Neural cell (in vitro differentiated cells): ENCODE measurements around the gene PPP1R3D. TPM values are rescaled to one million over a fixed set of nuclear protein-coding genes. Genes with fewer than 3 reads are reported as not detected.

Experiments used
- H2AFZ ChIP-seq: fragments of 200-600, 300-800 bp; sonication (generic), shearing (Covaris generic); 2 replicates; pipeline ENCODE4 v1.6.0; 2014; ENCODE audit warnings: low read depth, mild to moderate bottlenecking, antibody characterized with exemption, low read length, moderate library complexity
- H3F3A ChIP-seq: fragments of 200-600 bp; shearing (Covaris generic); 2 replicates; pipeline ENCODE4 v1.6.1; 2016; ENCODE audit warnings: mild to moderate bottlenecking, moderate library complexity, mixed read lengths, antibody characterized with exemption, low read length; ENCODE audit not compliant: insufficient read depth, poor library complexity, severe bottlenecking
- H3K27ac ChIP-seq: fragments of 200-600, 300-800 bp; sonication (generic), shearing (Covaris generic); 2 replicates; pipeline ENCODE4 v1.5.1; 2014; ENCODE audit warnings: mild to moderate bottlenecking, low read length, moderate library complexity
- H3K27me3 ChIP-seq: fragments of 300-800, 200-600 bp; sonication (generic), shearing (Covaris generic); 2 replicates; pipeline ENCODE4 v1.6.0; 2014; ENCODE audit warnings: mild to moderate bottlenecking, low read depth, low read length, moderate library complexity; ENCODE audit not compliant: insufficient read depth
- H3K36me3 ChIP-seq: fragments of 300-800, 200-600 bp; sonication (generic), shearing (Covaris generic); 2 replicates; pipeline ENCODE4 v1.5.1; 2014; ENCODE audit warnings: mild to moderate bottlenecking, antibody characterized with exemption, low read length, moderate library complexity; ENCODE audit not compliant: insufficient read depth
- H3K4me2 ChIP-seq: fragments of 300-800, 200-600 bp; sonication (generic), shearing (Covaris generic); 2 replicates; pipeline ENCODE4 v1.6.0; 2014; ENCODE audit warnings: mild to moderate bottlenecking, low read length
- H3K4me3 ChIP-seq: fragments of 300-800, 200-600 bp; sonication (generic), shearing (Covaris generic); 2 replicates; pipeline ENCODE4 v1.5.1; 2014; ENCODE audit warnings: mild to moderate bottlenecking, low read length, moderate library complexity
- H3K79me2 ChIP-seq: fragments of 200-600 bp; shearing (Covaris generic); replicated peaks from 2 replicates; pipeline ENCODE4 v1.6.0; 2014; ENCODE audit warnings: mild to moderate bottlenecking, low read length, moderate library complexity; ENCODE audit not compliant: insufficient read depth
- H3K9ac ChIP-seq: fragments of 300-800, 200-600 bp; sonication (generic), shearing (Covaris generic); 2 replicates; pipeline ENCODE4 v1.6.1; 2016; ENCODE audit warnings: mild to moderate bottlenecking, low read length, mixed read lengths
- H3K9me2 ChIP-seq: fragments of 200-600 bp; shearing (Covaris generic); 2 replicates; pipeline ENCODE4 v1.6.1; 2016; ENCODE audit warnings: mild to moderate bottlenecking, low read length, mixed read lengths; ENCODE audit not compliant: insufficient read depth
- H3K9me3 ChIP-seq: fragments of 200-600, 300-800 bp; sonication (generic), shearing (Covaris generic); 2 replicates; pipeline ENCODE4 v1.6.1; 2016; ENCODE audit warnings: mild to moderate bottlenecking, mixed run types, low read length, moderate library complexity, mixed read lengths
- H4K20me1 ChIP-seq: fragments of 200-600 bp; shearing (Covaris generic); 2 replicates; pipeline ENCODE4 v1.6.1; 2016; ENCODE audit warnings: mild to moderate bottlenecking, mixed run types; ENCODE audit not compliant: insufficient read depth
- CTCF ChIP-seq: fragments of 450-650 bp; IDR thresholded peaks from 2 replicates; pipeline ENCODE4 v1.5.1; 2014; ENCODE audit warnings: antibody characterized with exemption, mild to moderate bottlenecking, moderate library complexity; ENCODE audit not compliant: poor library complexity, severe bottlenecking
- EP300 ChIP-seq: fragments of 450-650 bp; conservative IDR thresholded peaks from 2 replicates; pipeline ENCODE4 v1.6.1; 2014; ENCODE audit warnings: antibody characterized with exemption, mild to moderate bottlenecking, moderate library complexity; ENCODE audit not compliant: poor library complexity, severe bottlenecking
- EZH2 ChIP-seq: fragments of 200-600, 300-800 bp; shearing (Covaris generic), sonication (generic); IDR thresholded peaks from 2 replicates; pipeline ENCODE4 v1.6.1; 2014; ENCODE audit warnings: antibody characterized with exemption, low read length, borderline replicate concordance, mild to moderate bottlenecking; ENCODE audit not compliant: insufficient read depth, poor library complexity, severe bottlenecking
- MXI1 ChIP-seq: fragments of 450-650 bp; conservative IDR thresholded peaks from 2 replicates; pipeline ENCODE4 v1.6.1; 2014; ENCODE audit warnings: antibody characterized with exemption, mild to moderate bottlenecking; ENCODE audit not compliant: poor library complexity, severe bottlenecking
- POLR2AphosphoS5 ChIP-seq: IDR thresholded peaks from 2 replicates; pipeline ENCODE4 v1.6.1; 2012
- RAD21 ChIP-seq: fragments of 450-650 bp; conservative IDR thresholded peaks from 2 replicates; pipeline ENCODE4 v1.6.1; 2014; ENCODE audit warnings: antibody characterized with exemption, mild to moderate bottlenecking, moderate library complexity
- REST ChIP-seq: IDR thresholded peaks from 2 replicates; pipeline ENCODE4 v1.6.1; 2012; ENCODE audit warnings: borderline replicate concordance
- SMC3 ChIP-seq: fragments of 450-650 bp; conservative IDR thresholded peaks from 2 replicates; pipeline ENCODE4 v1.6.1; 2014; ENCODE audit warnings: antibody characterized with exemption, mild to moderate bottlenecking, moderate library complexity; ENCODE audit not compliant: poor library complexity
- TAF1 ChIP-seq: IDR thresholded peaks from 2 replicates; pipeline ENCODE4 v1.6.1; 2012; ENCODE audit warnings: low read depth
- polyA plus RNA-seq: library from polyadenylated mRNA; depleted of rRNA; stranded (reverse); fragments of >200 nt; gene quantifications from 2 replicates; pipeline ENCODE4 v1.2.3, GENCODE V29; 2014

Gene PPP1R3D
- polyA plus RNA-seq, 1 donor from 2014 or later, result 1.6 TPM

GRCh38 chr20:59947376-59947775 is 7.3 kb upstream of the PPP1R3D start:
- Histone ChIP-seq H3K9me3 (no peaks in the 10 kb centered on the region), H3K9ac (no peak overlapping the region), H4K20me1 (no peaks in the 10 kb centered on the region), H3K36me3 (no peaks in the 10 kb centered on the region), H3K4me2 (no peak overlapping the region), H2AFZ (no peak overlapping the region), H3K27ac (no peak overlapping the region), H3K27me3 (no peaks in the 10 kb centered on the region), H3K79me2 (no peaks in the 10 kb centered on the region), H3K9me2 (no peaks in the 10 kb centered on the region), H3K4me3 (no peak overlapping the region), H3F3A (no peaks in the 10 kb centered on the region)
- no peak for TF ChIP-seq RAD21
- no peak for TF ChIP-seq REST
- TF ChIP-seq TAF1, result no peak
- no peak for TF ChIP-seq EZH2
- no peak for TF ChIP-seq POLR2AphosphoS5
- TF ChIP-seq SMC3, result no peak
- TF ChIP-seq CTCF, result no peak
- TF ChIP-seq EP300, result no peak
- TF ChIP-seq MXI1, result no peak

- peak overlapping the region; percentile 7 for H3K4me3 ChIP-seq
- no peak overlapping the region for H3K9ac ChIP-seq
- H2AFZ ChIP-seq, result no peak overlapping the region
- no peaks in the 10 kb centered on the region for H4K20me1 ChIP-seq
- H3K4me2 ChIP-seq, result peak overlapping the region; percentile 37
- H3K27me3 ChIP-seq, result no peaks in the 10 kb centered on the region
- peaks cover 4% of the 10 kb centered on the region for H3F3A ChIP-seq
- TF ChIP-seq TAF1, result no peak
- no peak for TF ChIP-seq EZH2
- no peaks in the 10 kb centered on the region for H3K9me2 ChIP-seq
- H3K79me2 ChIP-seq, result no peaks in the 10 kb centered on the region
- no peaks in the 10 kb centered on the region for H3K36me3 ChIP-seq
- H3K27ac ChIP-seq, result no peak overlapping the region
- no peaks in the 10 kb centered on the region for H3K9me3 ChIP-seq
Measured at GRCh38 chr20:59945731-59946130, 5.6 kb upstream of the PPP1R3D start.

- H3K4me2 ChIP-seq, result peak overlapping the region; percentile 37
- no peaks in the 10 kb centered on the region for H3K36me3 ChIP-seq
- no peak for TF ChIP-seq MXI1
- TF ChIP-seq EZH2, result no peak
- no peak for TF ChIP-seq EP300
- no peak for TF ChIP-seq REST
- TF ChIP-seq CTCF, result no peak
- no peak for TF ChIP-seq RAD21
- TF ChIP-seq POLR2AphosphoS5, result no peak
- TF ChIP-seq SMC3, result no peak
- no peak for TF ChIP-seq TAF1
- no peak overlapping the region for H3K27ac ChIP-seq
- no peaks in the 10 kb centered on the region for H3K9me3 ChIP-seq
- peaks cover 7% of the 10 kb centered on the region for H3F3A ChIP-seq
- no peaks in the 10 kb centered on the region for H3K27me3 ChIP-seq
- no peaks in the 10 kb centered on the region for H3K9me2 ChIP-seq
- no peaks in the 10 kb centered on the region for H3K79me2 ChIP-seq
- H3K4me3 ChIP-seq, result peak overlapping the region; percentile 7
- no peak overlapping the region for H3K9ac ChIP-seq
- no peaks in the 10 kb centered on the region for H4K20me1 ChIP-seq
- H2AFZ ChIP-seq, result no peak overlapping the region
Measured at GRCh38 chr20:59945175-59945574, 5.1 kb upstream of the PPP1R3D start.
